Tibial nerve (tissue), 3 donors: ENCODE data around the gene ESCO1.
A peak's percentile ranks its signal among the peaks of the same experiment; 100 is the strongest.

Experiments
- CTCF ChIP-seq, 5 experiments: fragments of 200-600 bp in 3 of 5; fragments of 450-650 bp in 2 of 5; sonication (generic) in 3 of 5; IDR thresholded peaks; one replicate each; pipeline ENCODE4 v1.5.1; 2016 to 2019; ENCODE audit warnings: antibody characterized with exemption in 5 of 5, mild to moderate bottlenecking in 3 of 5, moderate library complexity in 2 of 5
- POLR2A ChIP-seq, 2 donors: fragments of 450-650 bp; IDR thresholded peaks; one replicate each; pipeline ENCODE4 v1.6.1; 2017; ENCODE audit warnings: antibody characterized with exemption in 2 of 2, mild to moderate bottlenecking in 2 of 2, moderate library complexity in 2 of 2

GRCh38 chr18:21600526-21601410, at the start of gene ESCO1:
- peak; percentile 97 to 99 (median 99) for TF ChIP-seq CTCF (IDR thresholded peaks at IDR 0.05)
- TF ChIP-seq POLR2A (IDR thresholded peaks at IDR 0.05), result peak; percentile 77 to 90
